ENCODE results near the gene CIROP. TPM values are rescaled to one million over a fixed set of nuclear protein-coding genes. Genes with fewer than 3 reads are reported as not detected.
"Not testable (repeated sequence)": the region's sequence is repeated elsewhere in the genome, so short reads cannot be mapped to it uniquely, and the experiment has no call there.

The CIROP gene
- total and polyA plus RNA-seq, 3 experiments from 2014 or later = not detected

- H3K9me3 Mint-ChIP-seq; H3K27ac Mint-ChIP-seq; H3K4me1 Mint-ChIP-seq; POLR2A ChIA-PET; H3K4me3 ChIP-seq (ENCODE audit: low read length); H3K36me3 Mint-ChIP-seq; H3K27me3 ChIP-seq (ENCODE audit: insufficient read depth, low read length, poor library complexity, severe bottlenecking); H3K27ac ChIP-seq (ENCODE audit: low read depth, low read length); H3K4me1 ChIP-seq (ENCODE audit: insufficient read depth, low read length); H3K9me3 ChIP-seq (ENCODE audit: low read length); H3K36me3 ChIP-seq (ENCODE audit: insufficient read depth, low read length); H3K27me3 Mint-ChIP-seq; CTCF ChIA-PET; DNase-seq; H3K4me3 Mint-ChIP-seq: not testable (repeated sequence)
These were observed 3.4 kb upstream of the CIROP start for GRCh38 chr14:23108169-23108568.

DNA sequence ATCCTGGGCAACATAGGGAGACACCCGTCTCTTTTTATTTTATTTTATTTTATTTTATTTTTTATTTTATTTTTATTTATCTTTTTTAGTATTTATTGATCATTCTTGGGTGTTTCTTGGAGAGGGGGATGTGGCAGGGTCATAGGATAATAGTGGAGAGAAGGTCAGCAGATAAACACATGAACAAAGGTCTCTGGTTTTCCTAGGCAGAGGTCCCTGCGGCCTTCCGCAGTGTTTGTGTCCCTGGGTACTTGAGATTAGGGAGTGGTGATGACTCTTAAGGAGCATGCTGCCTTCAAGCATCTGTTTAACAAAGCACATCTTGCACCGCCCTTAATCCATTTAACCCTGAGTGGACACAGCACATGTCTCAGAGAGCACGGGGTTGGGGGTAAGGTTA, 2.8 kb upstream of the CIROP start:
- H3K9me3 ChIP-seq (ENCODE audit: low read length); POLR2A ChIA-PET; H3K36me3 ChIP-seq (ENCODE audit: insufficient read depth, low read length); H3K9me3 Mint-ChIP-seq; H3K27me3 ChIP-seq (ENCODE audit: insufficient read depth, low read length, poor library complexity, severe bottlenecking); H3K4me3 ChIP-seq (ENCODE audit: low read length); DNase-seq; H3K27ac Mint-ChIP-seq; H3K4me1 Mint-ChIP-seq; H3K4me3 Mint-ChIP-seq; H3K36me3 Mint-ChIP-seq; H3K27ac ChIP-seq (ENCODE audit: low read depth, low read length); H3K27me3 Mint-ChIP-seq; CTCF ChIA-PET; H3K4me1 ChIP-seq (ENCODE audit: insufficient read depth, low read length): not testable (repeated sequence)

GRCh38 chr14:23106747-23107045, 1.9 kb upstream of the CIROP start:
- no peak overlapping the region for H3K4me3 ChIP-seq (ENCODE audit: low read length)
- DNase-seq = no peak
- no peaks in the 10 kb centered on the region for H3K36me3 ChIP-seq (ENCODE audit: insufficient read depth, low read length)
- ChIA-PET CTCF (interaction anchor here (1.5 kb wide), 1 partner anchor 14 kb away, joined by 3 read pairs; no protein-coding TSS in a partner anchor), POLR2A (no interaction called here)
- H3K4me1 Mint-ChIP-seq = no peaks in the 10 kb centered on the region
- H3K4me3 Mint-ChIP-seq = no peak overlapping the region
- no peaks in the 10 kb centered on the region for H3K4me1 ChIP-seq (ENCODE audit: insufficient read depth, low read length)
- H3K36me3 Mint-ChIP-seq = peaks cover 0 to 1% (median 0%) of the 10 kb centered on the region in 3 donors
- H3K9me3 ChIP-seq (ENCODE audit: low read length) = no peaks in the 10 kb centered on the region
- no peaks in the 10 kb centered on the region for H3K27me3 ChIP-seq (ENCODE audit: insufficient read depth, low read length, poor library complexity, severe bottlenecking)
- H3K27ac Mint-ChIP-seq = no peak overlapping the region
- H3K27me3 Mint-ChIP-seq = no peaks in the 10 kb centered on the region
- no peaks in the 10 kb centered on the region for H3K9me3 Mint-ChIP-seq
- H3K27ac ChIP-seq (ENCODE audit: low read depth, low read length) = no peak overlapping the region

GRCh38 chr14:23105348-23105824, 597 bp upstream of the CIROP start:
- no peak overlapping the region for H3K27ac Mint-ChIP-seq
- H3K4me3 ChIP-seq (ENCODE audit: low read length) = no peak overlapping the region
- POLR2A ChIA-PET = no interaction called here

DNA sequence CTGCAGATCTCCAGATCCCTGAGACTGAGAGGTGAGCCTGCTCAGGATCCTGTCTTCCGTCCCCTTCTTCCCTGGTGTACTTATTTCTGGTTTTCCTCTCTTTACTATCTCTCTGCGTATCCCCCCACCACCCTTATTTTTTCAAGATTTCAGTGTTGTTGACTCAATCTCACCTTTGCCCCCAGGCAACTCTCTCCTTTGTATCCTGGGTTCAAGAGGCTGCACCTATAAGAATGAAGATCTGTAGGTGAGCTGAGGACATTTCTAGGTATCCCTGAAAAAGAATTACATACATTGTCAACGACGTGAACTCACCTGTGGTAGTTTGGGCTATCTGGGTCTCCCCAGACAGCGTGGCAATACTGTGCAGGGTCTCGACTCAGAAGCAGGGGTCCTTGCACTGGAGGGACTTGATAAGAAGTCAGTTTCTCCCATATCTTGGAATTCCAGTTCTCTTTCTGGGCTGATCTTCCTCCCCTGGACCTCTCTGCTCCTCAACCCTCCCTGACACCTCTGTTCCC, 659 bp downstream of the CIROP start:
- H3K36me3 ChIP-seq (ENCODE audit: insufficient read depth, low read length) = peaks cover 2% of the 10 kb centered on the region
- no peak overlapping the region for H3K4me3 Mint-ChIP-seq
- peaks cover 1 to 7% (median 2%) of the 10 kb centered on the region in 3 donors for H3K4me1 Mint-ChIP-seq
- no peaks in the 10 kb centered on the region for H3K9me3 Mint-ChIP-seq
- H3K4me1 ChIP-seq (ENCODE audit: insufficient read depth, low read length) = no peaks in the 10 kb centered on the region
- no peaks in the 10 kb centered on the region for H3K27me3 Mint-ChIP-seq
- ChIA-PET CTCF (no interaction called here), POLR2A (no interaction called here)
- peak overlapping the region in 1 of 8 donors; percentile 2 for H3K27ac Mint-ChIP-seq
- H3K27me3 ChIP-seq (ENCODE audit: insufficient read depth, low read length, poor library complexity, severe bottlenecking) = no peaks in the 10 kb centered on the region
- no peaks in the 10 kb centered on the region for H3K9me3 ChIP-seq (ENCODE audit: low read length)
- H3K4me3 ChIP-seq (ENCODE audit: low read length) = no peak overlapping the region
- no peak overlapping the region for H3K27ac ChIP-seq (ENCODE audit: low read depth, low read length)
- DNase-seq = no peak
- peaks cover 0 to 6% (median 2%) of the 10 kb centered on the region in 3 donors for H3K36me3 Mint-ChIP-seq

More at GRCh38 chr14:23105348-23105824, 597 bp upstream of the CIROP start:
- H3K36me3 Mint-ChIP-seq = peaks cover 0 to 1% (median 0%) of the 10 kb centered on the region in 3 donors
- Histone ChIP-seq H3K27ac (ENCODE audit: low read depth, low read length) (no peak overlapping the region), H3K36me3 (ENCODE audit: insufficient read depth, low read length) (no peaks in the 10 kb centered on the region), H3K9me3 (ENCODE audit: low read length) (no peaks in the 10 kb centered on the region), H3K27me3 (ENCODE audit: insufficient read depth, low read length, poor library complexity, severe bottlenecking) (no peaks in the 10 kb centered on the region), H3K4me1 (ENCODE audit: insufficient read depth, low read length) (no peaks in the 10 kb centered on the region)
- no peak for DNase-seq
- H3K9me3 Mint-ChIP-seq = no peaks in the 10 kb centered on the region
- H3K4me1 Mint-ChIP-seq = peaks cover 0 to 3% (median 0%) of the 10 kb centered on the region in 3 donors
- no peaks in the 10 kb centered on the region for H3K27me3 Mint-ChIP-seq
- CTCF ChIA-PET = no interaction called here
- H3K4me3 Mint-ChIP-seq = no peak overlapping the region

DNA sequence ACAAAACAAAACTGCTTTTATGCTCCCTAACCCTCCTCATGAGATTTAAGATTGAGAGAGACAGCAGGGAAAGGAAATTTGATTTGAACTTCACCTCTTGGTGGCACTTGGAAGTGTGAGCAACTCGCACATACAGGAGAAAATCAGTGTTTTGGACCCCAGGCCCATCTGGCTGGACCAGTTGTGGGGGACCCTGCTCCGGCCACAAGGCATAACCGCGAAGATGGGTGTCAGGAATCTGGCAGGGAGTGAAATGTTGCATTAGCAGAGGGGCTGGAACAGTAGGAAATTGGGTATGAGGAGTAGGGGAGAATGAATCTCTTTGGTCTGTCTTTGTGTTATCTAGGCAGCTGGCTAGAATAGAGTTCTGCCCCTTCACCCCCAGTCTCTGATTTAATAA, 1.2 kb downstream of the CIROP start:
- DNase-seq = no peak
- POLR2A ChIA-PET = no interaction called here
- Mint-ChIP-seq H3K27ac (peak overlapping the region in 1 of 8 donors; percentile 2), H3K9me3 (no peaks in the 10 kb centered on the region), H3K27me3 (no peaks in the 10 kb centered on the region), H3K4me1 (peaks cover 1 to 13% (median 8%) of the 10 kb centered on the region in 3 donors), H3K36me3 (peaks cover 0 to 12% (median 2%) of the 10 kb centered on the region in 3 donors), H3K4me3 (no peak overlapping the region)
- no peak overlapping the region for H3K27ac ChIP-seq (ENCODE audit: low read depth, low read length)
- no peaks in the 10 kb centered on the region for H3K9me3 ChIP-seq (ENCODE audit: low read length)
- H3K4me3 ChIP-seq (ENCODE audit: low read length) = no peak overlapping the region
- CTCF ChIA-PET = no interaction called here
- no peaks in the 10 kb centered on the region for H3K27me3 ChIP-seq (ENCODE audit: insufficient read depth, low read length, poor library complexity, severe bottlenecking)
- no peaks in the 10 kb centered on the region for H3K4me1 ChIP-seq (ENCODE audit: insufficient read depth, low read length)
- H3K36me3 ChIP-seq (ENCODE audit: insufficient read depth, low read length) = peaks cover 8% of the 10 kb centered on the region

GRCh38 chr14:23102801-23103200, 2.0 kb downstream of the CIROP start:
- Mint-ChIP-seq H3K4me1 (peaks cover 3 to 21% (median 10%) of the 10 kb centered on the region in 3 donors), H3K4me3 (no peak overlapping the region), H3K9me3 (no peaks in the 10 kb centered on the region), H3K27me3 (no peaks in the 10 kb centered on the region), H3K36me3 (peaks cover 0 to 20% (median 2%) of the 10 kb centered on the region in 3 donors), H3K27ac (peak overlapping the region in 1 of 8 donors; percentile 22)
- peaks cover 15% of the 10 kb centered on the region for H3K36me3 ChIP-seq (ENCODE audit: insufficient read depth, low read length)
- no peak for DNase-seq
- H3K27ac ChIP-seq (ENCODE audit: low read depth, low read length) = no peak overlapping the region
- CTCF ChIA-PET = interaction anchor here (1.0 to 1.5 kb wide), 2 partner anchors 18 to 116 kb away, joined by 3 read pairs; no protein-coding TSS in a partner anchor
- POLR2A ChIA-PET = no interaction called here
- no peak overlapping the region for H3K4me3 ChIP-seq (ENCODE audit: low read length)
- H3K9me3 ChIP-seq (ENCODE audit: low read length) = no peaks in the 10 kb centered on the region
- peaks cover 5% of the 10 kb centered on the region for H3K4me1 ChIP-seq (ENCODE audit: insufficient read depth, low read length)
- no peaks in the 10 kb centered on the region for H3K27me3 ChIP-seq (ENCODE audit: insufficient read depth, low read length, poor library complexity, severe bottlenecking)

DNA sequence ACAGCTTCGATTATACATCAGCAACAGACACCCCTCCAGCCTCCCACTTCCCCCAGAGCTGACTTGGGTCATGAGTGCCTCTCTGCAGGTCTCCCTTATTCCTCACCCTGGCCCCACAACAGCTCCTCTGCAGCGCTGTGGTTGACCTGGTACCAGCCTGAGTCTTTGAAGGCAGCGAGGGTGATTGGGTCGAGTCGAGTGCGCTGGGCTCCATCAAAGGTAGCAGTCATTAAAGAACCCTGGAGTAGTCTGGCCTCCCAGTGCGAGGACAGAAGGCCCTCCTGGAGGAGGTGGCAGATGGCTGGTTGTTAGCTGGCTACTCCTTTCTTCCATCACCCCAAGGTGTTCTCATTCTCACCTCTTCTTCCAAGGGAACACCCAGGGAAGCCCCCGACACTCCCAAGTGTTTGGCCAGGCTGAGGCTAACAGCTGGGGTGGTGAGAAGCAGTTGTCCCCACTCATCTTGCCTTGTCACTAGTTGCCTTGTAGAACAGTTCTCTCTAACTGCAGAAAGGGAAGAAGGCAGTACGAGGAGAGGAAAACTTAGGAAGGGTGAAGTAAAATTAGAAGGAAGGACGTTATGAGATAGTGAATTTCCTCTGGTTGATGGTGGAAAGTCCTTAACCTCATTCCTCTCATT, 2.7 kb downstream of the CIROP start:
- no peak overlapping the region for H3K4me3 Mint-ChIP-seq
- H3K27me3 Mint-ChIP-seq = no peaks in the 10 kb centered on the region
- Histone ChIP-seq H3K9me3 (ENCODE audit: low read length) (no peaks in the 10 kb centered on the region), H3K4me1 (ENCODE audit: insufficient read depth, low read length) (peaks cover 11% of the 10 kb centered on the region), H3K27ac (ENCODE audit: low read depth, low read length) (no peak overlapping the region), H3K4me3 (ENCODE audit: low read length) (no peak overlapping the region), H3K36me3 (ENCODE audit: insufficient read depth, low read length) (peaks cover 19% of the 10 kb centered on the region), H3K27me3 (ENCODE audit: insufficient read depth, low read length, poor library complexity, severe bottlenecking) (no peaks in the 10 kb centered on the region)
- ChIA-PET CTCF (interaction anchor here (1.0 to 1.5 kb wide), 3 partner anchors 18 to 116 kb away, joined by 3 read pairs; no protein-coding TSS in a partner anchor), POLR2A (no interaction called here)
- H3K4me1 Mint-ChIP-seq = peaks cover 10 to 28% (median 10%) of the 10 kb centered on the region in 3 donors
- DNase-seq = no peak
- peaks cover 1 to 27% (median 2%) of the 10 kb centered on the region in 3 donors for H3K36me3 Mint-ChIP-seq
- no peaks in the 10 kb centered on the region for H3K9me3 Mint-ChIP-seq
- peak overlapping the region in 1 of 8 donors; percentile 92 for H3K27ac Mint-ChIP-seq

Data from CD8-positive, alpha-beta memory T cell (primary cell).